Measurements from ENCODE around the gene HYI. TPM values are rescaled to one million over a fixed set of nuclear protein-coding genes. Genes with fewer than 3 reads are reported as not detected.

The HYI gene
- total RNA-seq, 4 donors from 2014 or later: 7.4 to 13.4 (median 10.7) TPM

DNA sequence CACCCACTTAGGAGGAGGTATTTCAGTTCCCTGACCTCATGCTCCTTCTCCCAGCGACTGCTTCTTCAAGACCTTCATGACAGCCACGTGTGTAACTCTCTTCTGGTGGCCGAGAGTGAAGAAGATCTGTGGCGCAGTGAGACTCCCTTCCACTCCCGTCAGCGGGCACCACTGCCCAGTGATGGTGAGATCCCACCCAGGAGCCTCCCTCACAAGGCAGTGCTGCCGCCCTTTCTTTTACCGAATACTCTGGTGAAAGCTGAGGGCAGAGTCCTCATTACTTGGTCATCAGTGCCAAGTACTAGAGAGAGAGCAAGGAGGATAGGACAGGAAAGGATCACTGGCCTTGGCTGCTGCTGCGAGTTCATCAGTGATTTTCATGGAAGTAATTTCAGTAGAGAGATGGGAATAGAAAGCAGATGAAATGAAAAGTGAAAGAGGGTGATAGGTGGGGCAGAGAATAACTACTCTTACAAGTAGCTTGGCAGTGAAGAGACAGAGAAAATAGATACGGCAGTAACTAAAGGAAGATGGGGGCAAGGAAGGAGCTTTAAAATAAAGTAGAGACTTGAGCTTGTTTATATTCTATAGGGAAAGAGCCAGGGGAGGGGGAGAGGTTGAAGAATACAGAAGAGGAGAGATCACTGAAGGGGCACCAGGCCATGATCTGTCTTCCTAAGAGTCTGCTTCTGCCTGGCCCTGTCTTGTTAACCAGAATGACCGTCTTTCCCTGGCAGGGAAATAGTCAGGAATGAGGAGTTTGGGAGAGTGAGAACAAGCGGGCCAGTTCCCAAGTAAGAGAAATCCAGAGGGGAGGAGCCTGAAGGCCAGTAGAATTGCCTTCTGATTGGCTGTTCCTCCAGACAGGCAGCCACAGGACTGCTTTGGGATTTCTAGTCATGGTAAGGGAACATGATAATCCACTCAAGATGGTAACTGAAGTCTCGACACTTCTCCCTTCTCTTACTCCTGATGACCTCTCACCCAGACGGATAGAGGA lies 18.3 kb downstream of the HYI start:
- DNase-seq (peak in 1 of 2 donors; percentile 47), ATAC-seq (peak; percentile 63 to 72)
- intact Hi-C loops (cut with DNase I; ENCODE audit: low total_unique reads): no loop called here
- H3K4me3 ChIP-seq: no peak overlapping the region
- no peaks in the 10 kb centered on the region for H3K4me1 ChIP-seq
- H3K27me3 ChIP-seq: no peaks in the 10 kb centered on the region
- TF ChIP-seq POLR2A (IDR thresholded peaks at IDR 0.05): no peak
- TF ChIP-seq, protein P1, sequence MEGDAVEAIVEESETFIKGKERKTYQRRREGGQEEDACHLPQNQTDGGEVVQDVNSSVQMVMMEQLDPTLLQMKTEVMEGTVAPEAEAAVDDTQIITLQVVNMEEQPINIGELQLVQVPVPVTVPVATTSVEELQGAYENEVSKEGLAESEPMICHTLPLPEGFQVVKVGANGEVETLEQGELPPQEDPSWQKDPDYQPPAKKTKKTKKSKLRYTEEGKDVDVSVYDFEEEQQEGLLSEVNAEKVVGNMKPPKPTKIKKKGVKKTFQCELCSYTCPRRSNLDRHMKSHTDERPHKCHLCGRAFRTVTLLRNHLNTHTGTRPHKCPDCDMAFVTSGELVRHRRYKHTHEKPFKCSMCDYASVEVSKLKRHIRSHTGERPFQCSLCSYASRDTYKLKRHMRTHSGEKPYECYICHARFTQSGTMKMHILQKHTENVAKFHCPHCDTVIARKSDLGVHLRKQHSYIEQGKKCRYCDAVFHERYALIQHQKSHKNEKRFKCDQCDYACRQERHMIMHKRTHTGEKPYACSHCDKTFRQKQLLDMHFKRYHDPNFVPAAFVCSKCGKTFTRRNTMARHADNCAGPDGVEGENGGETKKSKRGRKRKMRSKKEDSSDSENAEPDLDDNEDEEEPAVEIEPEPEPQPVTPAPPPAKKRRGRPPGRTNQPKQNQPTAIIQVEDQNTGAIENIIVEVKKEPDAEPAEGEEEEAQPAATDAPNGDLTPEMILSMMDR (IDR thresholded peaks at IDR 0.05 in 4 of 5, conservative IDR thresholded peaks at IDR 0.05 in 1 of 5): no peak
- peak overlapping the region in 2 of 4 donors; percentile 37 to 52 for H3K27ac ChIP-seq
- H3K36me3 ChIP-seq: peaks cover 0 to 82% of the 10 kb centered on the region in 2 donors
- in situ Hi-C loops (cut with MboI; ENCODE audit: low sequenced_read_pairs in 4 of 4): no loop called here
- H3K9me3 ChIP-seq: no peaks in the 10 kb centered on the region

DNA sequence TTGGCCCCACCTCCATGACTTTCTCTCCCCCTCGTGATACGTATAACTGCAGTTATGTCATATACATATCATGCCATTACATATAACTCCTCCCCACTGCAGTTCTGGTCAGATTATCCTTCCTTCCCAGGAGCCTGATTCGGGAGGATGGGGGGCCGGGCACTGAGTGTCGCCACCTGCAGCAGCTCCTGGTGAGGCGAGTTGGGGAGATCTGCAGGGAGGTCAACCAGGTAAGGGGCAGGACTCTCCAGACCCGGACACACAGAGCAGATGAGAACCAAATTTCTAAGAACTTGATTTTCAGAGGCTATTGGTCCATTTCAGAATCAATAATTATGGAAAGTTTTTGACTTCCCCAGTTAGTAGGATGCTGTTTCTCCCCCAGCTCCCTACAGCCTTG lies 19.5 kb downstream of the HYI start:
- no peak for DNase-seq
- no peaks in the 10 kb centered on the region for H3K27me3 ChIP-seq
- no peak for ATAC-seq
- no peak for TF ChIP-seq POLR2A (IDR thresholded peaks at IDR 0.05)
- TF ChIP-seq, protein P1 (IDR thresholded peaks at IDR 0.05 in 4 of 5, conservative IDR thresholded peaks at IDR 0.05 in 1 of 5): no peak
- in situ Hi-C loops (cut with MboI; ENCODE audit: low sequenced_read_pairs in 4 of 4): no loop called here
- H3K4me1 ChIP-seq: no peaks in the 10 kb centered on the region
- H3K27ac ChIP-seq: no peak overlapping the region
- intact Hi-C loops (cut with DNase I; ENCODE audit: low total_unique reads): no loop called here
- H3K9me3 ChIP-seq: no peaks in the 10 kb centered on the region
- peaks cover 0 to 82% of the 10 kb centered on the region in 2 donors for H3K36me3 ChIP-seq
- no peak overlapping the region for H3K4me3 ChIP-seq

DNA sequence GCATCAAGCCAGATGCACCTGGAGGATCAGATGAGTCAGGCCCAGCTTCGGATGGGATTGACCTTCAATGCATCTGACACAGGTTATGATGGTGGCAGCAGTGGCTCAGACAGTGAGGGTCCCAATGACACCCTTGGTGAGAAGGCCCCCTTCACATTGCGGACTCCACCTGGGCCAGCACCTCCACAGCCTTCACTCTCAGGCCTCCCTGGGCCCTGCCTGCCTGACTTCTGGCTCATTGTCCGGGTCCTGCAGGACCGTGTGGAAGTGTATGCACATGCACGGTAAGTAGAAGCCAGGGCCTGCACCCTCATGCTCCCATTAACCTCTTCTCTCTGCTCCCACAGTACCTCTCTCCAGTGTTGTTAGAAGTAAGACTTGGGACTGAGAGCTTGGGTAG lies 20.8 kb downstream of the HYI start:
- no peak overlapping the region for H3K27ac ChIP-seq
- H3K4me3 ChIP-seq: no peak overlapping the region
- H3K9me3 ChIP-seq: no peaks in the 10 kb centered on the region
- H3K4me1 ChIP-seq: no peaks in the 10 kb centered on the region
- peaks cover 0 to 85% of the 10 kb centered on the region in 2 donors for H3K36me3 ChIP-seq
- TF ChIP-seq, protein P1 (IDR thresholded peaks at IDR 0.05 in 4 of 5, conservative IDR thresholded peaks at IDR 0.05 in 1 of 5): no peak
- TF ChIP-seq POLR2A (IDR thresholded peaks at IDR 0.05): no peak
- no peaks in the 10 kb centered on the region for H3K27me3 ChIP-seq
- in situ Hi-C loops (cut with MboI; ENCODE audit: low sequenced_read_pairs in 4 of 4): no loop called here
- DNase-seq (no peak), ATAC-seq (no peak)
- intact Hi-C loops (cut with DNase I; ENCODE audit: low total_unique reads): no loop called here

DNA sequence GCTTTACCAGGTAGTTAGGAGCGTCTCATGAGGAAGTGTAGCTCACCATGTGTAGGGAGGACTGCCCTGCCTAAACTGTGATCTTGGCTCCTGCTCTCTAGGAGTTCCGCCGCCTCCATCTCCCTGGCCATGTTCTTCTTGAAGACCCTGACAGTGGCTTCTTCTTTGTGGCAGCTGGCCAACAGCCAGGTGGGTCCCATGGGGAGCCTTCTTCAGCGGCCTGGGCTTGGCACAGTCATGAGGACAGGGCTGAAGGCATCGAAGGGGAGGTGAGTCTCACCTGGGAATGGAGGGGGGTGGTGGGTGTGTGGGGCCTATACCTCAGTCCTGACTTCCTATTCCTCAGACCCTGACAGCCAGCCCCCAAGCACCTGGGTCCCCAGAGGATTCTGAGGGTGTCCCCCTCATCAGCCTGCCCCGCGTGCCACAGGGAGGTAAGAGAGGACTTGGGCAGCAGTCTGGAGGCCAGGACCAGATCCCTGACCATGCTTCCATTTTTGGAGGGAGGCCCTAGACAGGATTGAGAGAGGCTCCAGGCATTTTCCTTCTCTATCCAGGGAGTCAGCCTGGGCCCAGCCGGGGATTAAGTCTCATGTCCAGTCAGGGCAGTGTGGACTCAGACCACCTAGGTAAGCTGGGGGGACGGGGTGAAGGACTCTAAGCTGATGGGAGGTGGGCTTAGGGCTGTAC lies 21.4 kb downstream of the HYI start:
- Histone ChIP-seq H3K9me3 (no peaks in the 10 kb centered on the region), H3K27me3 (no peaks in the 10 kb centered on the region), H3K27ac (no peak overlapping the region), H3K4me1 (no peaks in the 10 kb centered on the region), H3K4me3 (no peak overlapping the region), H3K36me3 (peaks cover 0 to 90% of the 10 kb centered on the region in 2 donors)
- TF ChIP-seq POLR2A (IDR thresholded peaks at IDR 0.05): no peak
- TF ChIP-seq, protein P1 (IDR thresholded peaks at IDR 0.05 in 4 of 5, conservative IDR thresholded peaks at IDR 0.05 in 1 of 5): no peak
- DNase-seq: no peak
- in situ Hi-C loops (cut with MboI; ENCODE audit: low sequenced_read_pairs in 4 of 4): no loop called here
- ATAC-seq: no peak
- intact Hi-C loops (cut with DNase I; ENCODE audit: low total_unique reads): no loop called here
